IMR-90 (cell line): ENCODE measurements around the gene LATS2. TPM values are rescaled to one million over a fixed set of nuclear protein-coding genes. Genes with fewer than 3 reads are reported as not detected.

Experiments used
- ATAC-seq: fragments of 200-7000 bp; cut with Tn5 transposase; 2 replicates; pipeline ENCODE4 v1.9.1; 2020; ENCODE audit warnings: low read depth, mild to moderate bottlenecking, moderate library complexity
- BruUV-seq: library from RNA; stranded (reverse); fragments of 400-500 nt; replicated peaks from 2 replicates; lab custom pipeline; 2021; lab: Mats Ljungman, UMichigan
- CTCF ChIA-PET: fragments of 300-600 bp; formaldehyde crosslinking; extraction: SDS; loops from one replicate; lab custom pipeline; 2021; ENCODE audit warnings: antibody characterized with exemption; lab: Yijun Ruan, JAX
- POLR2A ChIA-PET: fragments of 300-600 bp; sonication (Branson Sonifier 250); formaldehyde crosslinking; loops from one replicate; lab custom pipeline; 2022; ENCODE audit warnings: antibody characterized with exemption; ENCODE audit not compliant: unreplicated experiment; lab: Charles Lee
- DNase-seq: peaks from one replicate; pipeline ENCODE4 v3.0.0; 2013
- H2AFZ ChIP-seq: replicated peaks from 2 replicates; pipeline ENCODE3; 2013; ENCODE audit warnings: low read length, mild to moderate bottlenecking; ENCODE audit not compliant: poor library complexity
- H2AK5ac ChIP-seq: 2 replicates; pipeline ENCODE4 v1.6.1; 2013; ENCODE audit warnings: low read depth, low read length, inconsistent platforms
- H2AK9ac ChIP-seq: replicated peaks from 2 replicates; pipeline ENCODE3; 2013; ENCODE audit warnings: mild to moderate bottlenecking, low read depth, low read length, moderate library complexity; ENCODE audit not compliant: poor library complexity
- H2BK120ac ChIP-seq: 2 replicates; pipeline ENCODE4 v1.6.1; 2013; ENCODE audit warnings: low read depth, low read length, inconsistent platforms
- H2BK15ac ChIP-seq: 3 replicates; pipeline ENCODE4 v1.6.1; 2013; ENCODE audit warnings: low read depth, low read length, inconsistent platforms
- H2BK20ac ChIP-seq: 2 replicates; pipeline ENCODE4 v1.6.1; 2013; ENCODE audit warnings: low read depth, mild to moderate bottlenecking, inconsistent platforms, low read length, moderate library complexity
- H2BK5ac ChIP-seq: 2 replicates; pipeline ENCODE4 v1.6.1; 2013; ENCODE audit warnings: mild to moderate bottlenecking, low read depth, low read length, inconsistent platforms; ENCODE audit not compliant: poor library complexity, severe bottlenecking
- H3K14ac ChIP-seq: replicated peaks from 2 replicates; pipeline ENCODE4 v1.6.1; 2013; ENCODE audit warnings: low read depth, low read length, inconsistent platforms
- H3K18ac ChIP-seq: 2 replicates; pipeline ENCODE4 v1.6.1; 2013; ENCODE audit warnings: low read depth, low read length, control low read depth
- H3K23ac ChIP-seq: 2 replicates; pipeline ENCODE4 v1.6.1; 2013; ENCODE audit warnings: low read depth, low read length, inconsistent platforms
- H3K27ac ChIP-seq: 2 replicates; pipeline ENCODE4 v1.5.1; 2013; ENCODE audit warnings: mild to moderate bottlenecking, control low read depth, low read length; ENCODE audit not compliant: insufficient read depth
- H3K27me3 ChIP-seq: 2 replicates; pipeline ENCODE4 v1.6.1; 2013; ENCODE audit warnings: low read length; ENCODE audit not compliant: control insufficient read depth, insufficient read depth
- H3K36me3 ChIP-seq: 2 replicates; pipeline ENCODE4 v1.6.1; 2013; ENCODE audit warnings: low read length, mixed read lengths; ENCODE audit not compliant: control insufficient read depth, insufficient read depth
- H3K4ac ChIP-seq: 2 replicates; pipeline ENCODE4 v1.6.1; 2013; ENCODE audit warnings: low read depth, low read length, inconsistent platforms
- H3K4me1 ChIP-seq: 2 replicates; pipeline ENCODE4 v1.6.1; 2013; ENCODE audit warnings: low read length, mixed read lengths; ENCODE audit not compliant: control insufficient read depth, insufficient read depth
- H3K4me2 ChIP-seq: 2 replicates; pipeline ENCODE4 v1.6.1; 2013; ENCODE audit warnings: low read depth, mild to moderate bottlenecking, control low read depth, low read length, moderate library complexity
- H3K4me3 ChIP-seq: 2 replicates; pipeline ENCODE4 v1.5.1; 2013; ENCODE audit warnings: low read depth, mild to moderate bottlenecking, control low read depth, low read length, moderate library complexity; ENCODE audit not compliant: insufficient read depth
- H3K56ac ChIP-seq: 2 replicates; pipeline ENCODE4 v1.6.1; 2013; ENCODE audit warnings: low read length, inconsistent platforms; ENCODE audit not compliant: insufficient read depth; ENCODE audit errors: extremely low read depth
- H3K79me1 ChIP-seq, 2 experiments: 2 replicates each; pipeline ENCODE4 v1.6.1; 2013; ENCODE audit warnings: low read length in 2 of 2, inconsistent platforms in 1 of 2, low read depth in 1 of 2
- H3K9ac ChIP-seq: 2 replicates; pipeline ENCODE4 v1.6.1; 2013; ENCODE audit warnings: low read depth, low read length, control low read depth
- H3K9me1 ChIP-seq: 2 replicates; pipeline ENCODE4 v1.6.1; 2013; ENCODE audit warnings: low read length, inconsistent platforms; ENCODE audit not compliant: insufficient read depth
- H3K9me3 ChIP-seq: 2 replicates; pipeline ENCODE4 v1.6.1; 2013; ENCODE audit warnings: low read length; ENCODE audit not compliant: control insufficient read depth, insufficient read depth
- H4K20me1 ChIP-seq: 2 replicates; pipeline ENCODE4 v1.6.1; 2013; ENCODE audit warnings: low read length, inconsistent platforms; ENCODE audit not compliant: insufficient read depth
- H4K5ac ChIP-seq: 2 replicates; pipeline ENCODE4 v1.6.1; 2013; ENCODE audit warnings: mild to moderate bottlenecking, low read depth, low read length, control low read depth
- H4K8ac ChIP-seq, 2 experiments: 2 replicates each; pipeline ENCODE4 v1.6.1; 2013; ENCODE audit warnings: low read depth in 2 of 2, low read length in 2 of 2, control low read depth in 1 of 2, inconsistent platforms in 1 of 2
- H4K91ac ChIP-seq: 2 replicates; pipeline ENCODE4 v1.6.1; 2013; ENCODE audit warnings: low read depth, low read length, inconsistent platforms; ENCODE audit not compliant: insufficient read depth
- MAZ ChIP-seq: IDR thresholded peaks from 2 replicates; pipeline ENCODE4 v1.6.1; 2012; ENCODE audit warnings: low read depth, mild to moderate bottlenecking, low read length, improper control_type of control experiment, moderate library complexity, borderline replicate concordance
- RCOR1 ChIP-seq: IDR thresholded peaks from 2 replicates; pipeline ENCODE4 v1.6.1; 2012; ENCODE audit warnings: mild to moderate bottlenecking, low read length, improper control_type of control experiment; ENCODE audit not compliant: insufficient replicate concordance
- WGBS, 2 experiments: methylation state at CpG; one replicate each; pipeline versions ENCODE4 v1.1.5 to v1.1.7; 2013; ENCODE audit warnings: missing lambda C conversion rate in 2 of 2; ENCODE audit not compliant: insufficient read length in 1 of 2; ENCODE audit errors: extremely low coverage in 2 of 2; 5-methylcytosine and 5-hydroxymethylcytosine counted together
- dilution Hi-C: fragments of 300-500 bp; cut with HindIII; formaldehyde crosslinking; loops from one replicate; pipeline ENCODE4 v1.14.3; 2018; ENCODE audit warnings: low sequenced_read_pairs; ENCODE audit not compliant: unreplicated experiment
- in situ Hi-C: fragments of 300-500 bp; cut with MboI; formaldehyde crosslinking; loops from 3 replicates; pipeline ENCODE4 v1.14.3; 2019; ENCODE audit warnings: low sequenced_read_pairs, inconsistent platforms, mixed read lengths
- intact Hi-C: fragments of 100-400 bp; cut with micrococcal nuclease; formaldehyde crosslinking; loops from 2 replicates; pipeline ENCODE4 v1.10.0; 2022
- polyA plus RNA-seq, 3 experiments: library from polyadenylated mRNA; depleted of rRNA; stranded (reverse); fragments of >200 nt; gene quantifications; 2 replicates each; pipeline ENCODE4 v1.2.3, GENCODE V29; 2012; ENCODE audit warnings: low replicate concordance in 1 of 3
- total RNA-seq: library from RNA; depleted of rRNA; stranded (reverse); fragments of >200 nt; gene quantifications from 2 replicates; pipeline ENCODE4 v1.2.3, GENCODE V29; 2012
- TF ChIP-seq, protein P1 (sequence below): conservative IDR thresholded peaks from 2 replicates; pipeline ENCODE4 v1.5.1; 2012; ENCODE audit warnings: mild to moderate bottlenecking, low read depth, low read length, improper control_type of control experiment
- TF ChIP-seq, protein P2 (sequence below): fragments of 150-350 bp; IDR thresholded peaks from 2 replicates; pipeline ENCODE4 v1.6.1; 2017; ENCODE audit warnings: mild to moderate bottlenecking, antibody characterized with exemption, low read length, low read depth

Gene LATS2
- total and polyA plus RNA-seq, 2 of the 4 experiments (the other 2 are of a cell fraction): 12.7 to 22.4 TPM

DNA sequence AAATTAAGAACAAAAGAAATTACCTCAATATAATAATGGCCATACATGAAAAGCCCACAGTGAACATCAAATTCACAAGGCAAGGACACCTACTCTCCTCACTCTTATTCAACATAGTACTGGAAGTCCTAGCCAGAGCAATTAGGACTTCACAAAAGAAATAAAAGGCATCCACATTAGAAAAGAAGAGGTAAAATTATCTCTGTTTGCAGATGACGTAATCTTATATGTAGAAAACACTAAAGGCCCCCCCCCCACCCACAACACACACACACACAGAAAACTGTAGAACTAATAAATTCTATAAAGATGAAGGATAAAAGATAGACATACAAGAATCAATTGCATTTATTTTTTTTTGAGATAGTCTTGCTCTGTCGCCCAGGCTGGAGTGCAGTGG is 25.5 kb upstream of the LATS2 start:
- ChIA-PET POLR2A (no interaction called here), CTCF (no interaction called here)
- Histone ChIP-seq H4K8ac (no peak overlapping the region), H3K4me3 (no peak overlapping the region), H3K27ac (no peak overlapping the region), H4K91ac (no peak overlapping the region), H3K79me1 (no peaks in the 10 kb centered on the region), H3K9me3 (no peaks in the 10 kb centered on the region), H3K4me2 (no peak overlapping the region), H2AK9ac (no peak overlapping the region), H4K5ac (no peak overlapping the region), H3K36me3 (no peaks in the 10 kb centered on the region), H3K27me3 (no peaks in the 10 kb centered on the region), H3K18ac (no peak overlapping the region), H2BK15ac (no peak overlapping the region), H2BK120ac (no peak overlapping the region), H2BK20ac (no peak overlapping the region), H3K9ac (no peak overlapping the region), H3K56ac (no peak overlapping the region), H3K9me1 (peaks cover 2% of the 10 kb centered on the region; the same call in 1 of the 2 replicates), H2AK5ac (no peak overlapping the region), H4K20me1 (no peaks in the 10 kb centered on the region), H2BK5ac (no peak overlapping the region), H3K4ac (no peak overlapping the region), H3K23ac (no peak overlapping the region), H2AFZ (no peak overlapping the region), H3K14ac (no peak overlapping the region), H3K4me1 (no peaks in the 10 kb centered on the region)
- WGBS, 2 experiments: no CpG with 5 or more reads among the region's 2 CpGs
- ATAC-seq (no peak), DNase-seq (no peak)
- intact Hi-C loops: no loop called here
- in situ Hi-C loops: no loop called here
- dilution Hi-C loops: no loop called here
- TF ChIP-seq RCOR1 (no peak), MAZ (no peak)
- TF ChIP-seq, protein P1, sequence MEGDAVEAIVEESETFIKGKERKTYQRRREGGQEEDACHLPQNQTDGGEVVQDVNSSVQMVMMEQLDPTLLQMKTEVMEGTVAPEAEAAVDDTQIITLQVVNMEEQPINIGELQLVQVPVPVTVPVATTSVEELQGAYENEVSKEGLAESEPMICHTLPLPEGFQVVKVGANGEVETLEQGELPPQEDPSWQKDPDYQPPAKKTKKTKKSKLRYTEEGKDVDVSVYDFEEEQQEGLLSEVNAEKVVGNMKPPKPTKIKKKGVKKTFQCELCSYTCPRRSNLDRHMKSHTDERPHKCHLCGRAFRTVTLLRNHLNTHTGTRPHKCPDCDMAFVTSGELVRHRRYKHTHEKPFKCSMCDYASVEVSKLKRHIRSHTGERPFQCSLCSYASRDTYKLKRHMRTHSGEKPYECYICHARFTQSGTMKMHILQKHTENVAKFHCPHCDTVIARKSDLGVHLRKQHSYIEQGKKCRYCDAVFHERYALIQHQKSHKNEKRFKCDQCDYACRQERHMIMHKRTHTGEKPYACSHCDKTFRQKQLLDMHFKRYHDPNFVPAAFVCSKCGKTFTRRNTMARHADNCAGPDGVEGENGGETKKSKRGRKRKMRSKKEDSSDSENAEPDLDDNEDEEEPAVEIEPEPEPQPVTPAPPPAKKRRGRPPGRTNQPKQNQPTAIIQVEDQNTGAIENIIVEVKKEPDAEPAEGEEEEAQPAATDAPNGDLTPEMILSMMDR: no peak
- TF ChIP-seq, protein P2, sequence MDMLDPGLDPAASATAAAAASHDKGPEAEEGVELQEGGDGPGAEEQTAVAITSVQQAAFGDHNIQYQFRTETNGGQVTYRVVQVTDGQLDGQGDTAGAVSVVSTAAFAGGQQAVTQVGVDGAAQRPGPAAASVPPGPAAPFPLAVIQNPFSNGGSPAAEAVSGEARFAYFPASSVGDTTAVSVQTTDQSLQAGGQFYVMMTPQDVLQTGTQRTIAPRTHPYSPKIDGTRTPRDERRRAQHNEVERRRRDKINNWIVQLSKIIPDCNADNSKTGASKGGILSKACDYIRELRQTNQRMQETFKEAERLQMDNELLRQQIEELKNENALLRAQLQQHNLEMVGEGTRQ: no peak
- no TSS peak for BruUV-seq
